Peyer's patch (tissue), 4 donors: ENCODE measurements around the gene MORF4L1.

ENCODE experiments used
- POLR2A ChIP-seq, 2 donors: fragments of 450-650 bp; IDR thresholded peaks; one replicate each; pipeline ENCODE4 v1.5.1; 2017; ENCODE audit warnings: antibody characterized with exemption in 2 of 2, mild to moderate bottlenecking in 2 of 2, moderate library complexity in 2 of 2
- TF ChIP-seq, protein P1 (sequence below), 6 experiments: fragments of 450-650 bp in 4 of 6; fragments of 200-600 bp in 2 of 6; sonication (generic) in 1 of 6; IDR thresholded peaks; one replicate each; pipeline ENCODE4 v1.5.1; 2017 to 2019; ENCODE audit warnings: antibody characterized with exemption in 6 of 6, mild to moderate bottlenecking in 3 of 6, moderate library complexity in 1 of 6

DNA sequence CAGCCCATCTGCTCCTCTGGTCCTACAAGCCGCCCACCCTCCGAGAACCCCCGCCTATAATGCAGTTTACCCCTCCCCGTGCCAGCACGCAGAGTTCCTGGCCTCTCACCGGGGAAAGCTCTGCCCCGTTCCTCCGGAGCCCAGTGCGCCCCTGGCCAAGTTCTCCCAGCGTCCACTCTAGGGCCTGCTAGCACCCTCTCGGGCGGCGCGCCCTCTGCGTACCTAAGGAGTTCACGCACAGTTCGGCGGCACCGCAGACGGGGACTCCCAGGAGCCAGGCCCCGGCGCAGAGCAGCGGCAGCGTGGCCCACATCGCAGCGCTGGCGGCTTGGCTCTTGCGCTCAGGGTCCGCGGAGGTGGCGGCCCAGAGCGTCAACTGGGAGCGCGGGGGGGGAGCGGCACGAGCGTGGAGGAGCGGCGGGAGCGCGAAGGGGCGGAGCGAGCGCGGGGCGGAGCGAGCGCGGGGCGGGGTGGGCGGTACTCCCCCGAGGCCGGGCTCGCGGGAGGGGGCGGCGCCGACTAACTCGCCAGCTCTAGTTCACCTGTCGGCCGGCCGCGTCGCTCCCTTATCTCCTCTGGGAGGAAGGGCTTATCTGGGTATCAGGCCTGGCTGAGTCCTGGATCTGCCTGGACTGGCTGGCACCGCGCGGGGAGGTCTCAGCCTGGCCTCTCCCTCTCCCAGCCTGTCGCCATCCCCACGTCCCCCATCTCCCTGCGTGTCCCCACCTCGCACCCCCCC, 72.1 kb downstream of the MORF4L1 start, which contains the start of gene CTSH:
- TF ChIP-seq, protein P1, sequence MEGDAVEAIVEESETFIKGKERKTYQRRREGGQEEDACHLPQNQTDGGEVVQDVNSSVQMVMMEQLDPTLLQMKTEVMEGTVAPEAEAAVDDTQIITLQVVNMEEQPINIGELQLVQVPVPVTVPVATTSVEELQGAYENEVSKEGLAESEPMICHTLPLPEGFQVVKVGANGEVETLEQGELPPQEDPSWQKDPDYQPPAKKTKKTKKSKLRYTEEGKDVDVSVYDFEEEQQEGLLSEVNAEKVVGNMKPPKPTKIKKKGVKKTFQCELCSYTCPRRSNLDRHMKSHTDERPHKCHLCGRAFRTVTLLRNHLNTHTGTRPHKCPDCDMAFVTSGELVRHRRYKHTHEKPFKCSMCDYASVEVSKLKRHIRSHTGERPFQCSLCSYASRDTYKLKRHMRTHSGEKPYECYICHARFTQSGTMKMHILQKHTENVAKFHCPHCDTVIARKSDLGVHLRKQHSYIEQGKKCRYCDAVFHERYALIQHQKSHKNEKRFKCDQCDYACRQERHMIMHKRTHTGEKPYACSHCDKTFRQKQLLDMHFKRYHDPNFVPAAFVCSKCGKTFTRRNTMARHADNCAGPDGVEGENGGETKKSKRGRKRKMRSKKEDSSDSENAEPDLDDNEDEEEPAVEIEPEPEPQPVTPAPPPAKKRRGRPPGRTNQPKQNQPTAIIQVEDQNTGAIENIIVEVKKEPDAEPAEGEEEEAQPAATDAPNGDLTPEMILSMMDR (IDR thresholded peaks at IDR 0.05): no peak
- TF ChIP-seq POLR2A (IDR thresholded peaks at IDR 0.05): peak; percentile 23 to 34
